Bronchial epithelial cell (primary cell): ENCODE measurements around the gene PEPD. TPM values are rescaled to one million over a fixed set of nuclear protein-coding genes. Genes with fewer than 3 reads are reported as not detected.
A peak's percentile ranks its signal among the peaks of the same experiment; 100 is the strongest.

Experiments
- DNase-seq: peaks from one replicate; pipeline ENCODE4 v3.0.0-alpha.2; 2010; ENCODE audit warnings: low read depth
- FAIRE-seq: peaks from 2 replicates; lab custom pipeline; 2011; peaks lifted over from hg19 to GRCh38; lab: Jason Lieb, UNC
- H3K27me3 ChIP-seq: 2 replicates; pipeline ENCODE4 v1.5.1; 2011; ENCODE audit warnings: low read length; ENCODE audit not compliant: control insufficient read depth, insufficient read depth
- H3K36me3 ChIP-seq: 2 replicates; pipeline ENCODE4 v1.5.1; 2011; ENCODE audit warnings: low read length; ENCODE audit not compliant: control insufficient read depth, insufficient read depth
- H3K4me3 ChIP-seq: 2 replicates; pipeline ENCODE4 v1.5.1; 2011; ENCODE audit warnings: mild to moderate bottlenecking, low read depth, low read length, control low read depth
- CTCF ChIP-seq: IDR thresholded peaks from 2 replicates; pipeline ENCODE4 v1.5.1; 2011; ENCODE audit warnings: mild to moderate bottlenecking, moderate library complexity, low read length, control low read depth, inconsistent platforms; ENCODE audit not compliant: insufficient read depth, severe bottlenecking
- total RNA-seq: library from RNA; depleted of rRNA; stranded (reverse); fragments of >200 nt; gene quantifications from 2 replicates; pipeline ENCODE4 v1.2.1, GENCODE V29; 2014

The PEPD gene
- total RNA-seq, 1 donor from 2014 or later, result 35.8 TPM

- FAIRE-seq, result no peak
- Histone ChIP-seq H3K36me3 (no peaks in the 10 kb centered on the region), H3K4me3 (no peak overlapping the region), H3K27me3 (no peaks in the 10 kb centered on the region)
- DNase-seq, result no peak
- TF ChIP-seq CTCF, result no peak
Observed at GRCh38 chr19:33403221-33403972, 118.2 kb downstream of the PEPD start.

- H3K27me3 ChIP-seq, result no peaks in the 10 kb centered on the region
- no peaks in the 10 kb centered on the region for H3K36me3 ChIP-seq
- no peak for DNase-seq
- H3K4me3 ChIP-seq, result no peak overlapping the region
- FAIRE-seq, result no peak
- peak; percentile 47 for TF ChIP-seq CTCF
Observed at GRCh38 chr19:33402421-33403220, 119.0 kb downstream of the PEPD start.

- FAIRE-seq, result no peak
- H3K27me3 ChIP-seq, result no peaks in the 10 kb centered on the region
- DNase-seq, result no peak
- TF ChIP-seq CTCF, result no peak
- H3K36me3 ChIP-seq, result no peaks in the 10 kb centered on the region
- H3K4me3 ChIP-seq, result no peak overlapping the region
Observed at GRCh38 chr19:33401683-33402420, 119.7 kb downstream of the PEPD start.

GRCh38 chr19:33400856-33401682 is 120.5 kb downstream of the PEPD start:
- peak; percentile 58 for FAIRE-seq
- H3K36me3 ChIP-seq, result no peaks in the 10 kb centered on the region
- no peak for DNase-seq
- TF ChIP-seq CTCF, result no peak
- no peaks in the 10 kb centered on the region for H3K27me3 ChIP-seq
- H3K4me3 ChIP-seq, result no peak overlapping the region
